HEK293 (cell line): ENCODE data around the gene BCAS3.

ENCODE experiments used
- CTCF ChIP-seq: fragments of 450-650 bp; formaldehyde crosslinking; IDR thresholded peaks from 2 replicates; pipeline ENCODE4 v1.5.1; 2016; ENCODE audit warnings: missing biosample characterization, missing genetic modification characterization
- INSM2 ChIP-seq: fragments of 450-650 bp; formaldehyde crosslinking; IDR thresholded peaks from 2 replicates; pipeline ENCODE4 v1.5.1; 2016; ENCODE audit warnings: missing biosample characterization, missing genetic modification characterization
- REST ChIP-seq: fragments of 450-650 bp; formaldehyde crosslinking; IDR thresholded peaks from 2 replicates; pipeline ENCODE4 v1.5.1; 2016; ENCODE audit warnings: missing biosample characterization, missing genetic modification characterization
- SETDB1 ChIP-seq: IDR thresholded peaks from one replicate; pipeline ENCODE4 v1.6.1; 2017; ENCODE audit warnings: mild to moderate bottlenecking, low read length, moderate library complexity, mixed read lengths; ENCODE audit not compliant: insufficient read length
- SP2 ChIP-seq: fragments of 450-650 bp; formaldehyde crosslinking; IDR thresholded peaks from 2 replicates; pipeline ENCODE4 v1.5.1; 2016; ENCODE audit warnings: missing biosample characterization, missing genetic modification characterization
- TSHZ1 ChIP-seq: fragments of 450-650 bp; formaldehyde crosslinking; IDR thresholded peaks from 2 replicates; pipeline ENCODE4 v1.5.1; 2016; ENCODE audit warnings: missing biosample characterization, missing genetic modification characterization, borderline replicate concordance
- YY1 ChIP-seq: fragments of 450-650 bp; formaldehyde crosslinking; IDR thresholded peaks from 2 replicates; pipeline ENCODE4 v1.5.1; 2018; ENCODE audit warnings: missing biosample characterization, missing genetic modification characterization
- ZBTB26 ChIP-seq: fragments of 450-650 bp; formaldehyde crosslinking; optimal IDR thresholded peaks from 2 replicates; pipeline ENCODE3; 2016; ENCODE audit warnings: missing biosample characterization, mild to moderate bottlenecking, missing genetic modification characterization
- ZNF274 ChIP-seq, 2 experiments: fragments of 200-500 bp in 1 of 2; fragments of 450-650 bp in 1 of 2; sonication (Bioruptor generic) in 1 of 2; formaldehyde crosslinking in 1 of 2; IDR thresholded peaks; 2 replicates each; pipeline versions ENCODE4 v1.5.1 to v1.6.1; 2014 to 2016; ENCODE audit warnings: borderline replicate concordance in 1 of 2, inconsistent platforms in 1 of 2, low read length in 1 of 2, missing biosample characterization in 1 of 2, missing genetic modification characterization in 1 of 2
- ZNF530 ChIP-seq: fragments of 450-650 bp; formaldehyde crosslinking; IDR thresholded peaks from 2 replicates; pipeline ENCODE4 v1.5.1; 2016; ENCODE audit warnings: low read depth, missing biosample characterization, missing genetic modification characterization
- ZNF585B ChIP-seq: fragments of 450-650 bp; formaldehyde crosslinking; IDR thresholded peaks from 2 replicates; pipeline ENCODE4 v1.5.1; 2016; ENCODE audit warnings: missing biosample characterization, missing genetic modification characterization
- ZNF670 ChIP-seq: fragments of 450-650 bp; formaldehyde crosslinking; IDR thresholded peaks from 2 replicates; pipeline ENCODE4 v1.5.1; 2016; ENCODE audit warnings: missing biosample characterization, missing genetic modification characterization, low read depth

GRCh38 chr17:61217878-61218437 is 540.3 kb downstream of the BCAS3 start:
- TF ChIP-seq ZNF670 (tag by site-specific recombination), result no peak
- no peak for TF ChIP-seq ZNF585B (tag by site-specific recombination)
- TF ChIP-seq CTCF (tag by site-specific recombination), result no peak
- no peak for TF ChIP-seq ZNF530
- no peak for TF ChIP-seq SETDB1
- TF ChIP-seq REST (tag by site-specific recombination), result no peak
- no peak for TF ChIP-seq YY1 (tag by site-specific recombination)
- no peak for TF ChIP-seq ZBTB26
- TF ChIP-seq ZNF274 (IDR thresholded peaks at IDR 0.05; ENCODE audit: low read length), result no peak
- no peak for TF ChIP-seq ZNF274 (tag by site-specific recombination; IDR thresholded peaks at IDR 0.05; ENCODE audit: borderline replicate concordance)
- no peak for TF ChIP-seq SP2 (tag by site-specific recombination)
- TF ChIP-seq INSM2 (tag by site-specific recombination), result no peak
- TF ChIP-seq TSHZ1 (tag by site-specific recombination), result no peak
